ENCODE data around the gene NKAIN2.

DNA sequence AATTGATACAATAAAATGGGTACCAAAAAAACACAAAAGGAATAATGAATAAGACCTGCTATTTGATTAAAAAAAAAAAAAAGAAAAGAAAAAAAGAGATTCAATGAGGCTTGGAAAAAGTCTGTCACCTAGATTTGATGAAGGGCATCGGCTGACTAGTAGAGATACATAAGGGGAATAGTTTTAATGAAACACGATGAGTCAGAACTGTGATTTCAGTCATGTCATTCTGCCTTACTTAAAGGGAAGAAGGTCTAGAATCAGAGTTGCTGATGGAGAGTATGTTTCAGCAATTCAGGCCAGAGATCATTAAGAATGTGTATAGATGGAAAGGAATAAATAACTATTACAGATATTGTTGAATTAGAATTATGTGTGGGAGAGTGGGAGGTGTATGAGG lies 592.7 kb downstream of the NKAIN2 start:
- TF ChIP-seq, protein P1, sequence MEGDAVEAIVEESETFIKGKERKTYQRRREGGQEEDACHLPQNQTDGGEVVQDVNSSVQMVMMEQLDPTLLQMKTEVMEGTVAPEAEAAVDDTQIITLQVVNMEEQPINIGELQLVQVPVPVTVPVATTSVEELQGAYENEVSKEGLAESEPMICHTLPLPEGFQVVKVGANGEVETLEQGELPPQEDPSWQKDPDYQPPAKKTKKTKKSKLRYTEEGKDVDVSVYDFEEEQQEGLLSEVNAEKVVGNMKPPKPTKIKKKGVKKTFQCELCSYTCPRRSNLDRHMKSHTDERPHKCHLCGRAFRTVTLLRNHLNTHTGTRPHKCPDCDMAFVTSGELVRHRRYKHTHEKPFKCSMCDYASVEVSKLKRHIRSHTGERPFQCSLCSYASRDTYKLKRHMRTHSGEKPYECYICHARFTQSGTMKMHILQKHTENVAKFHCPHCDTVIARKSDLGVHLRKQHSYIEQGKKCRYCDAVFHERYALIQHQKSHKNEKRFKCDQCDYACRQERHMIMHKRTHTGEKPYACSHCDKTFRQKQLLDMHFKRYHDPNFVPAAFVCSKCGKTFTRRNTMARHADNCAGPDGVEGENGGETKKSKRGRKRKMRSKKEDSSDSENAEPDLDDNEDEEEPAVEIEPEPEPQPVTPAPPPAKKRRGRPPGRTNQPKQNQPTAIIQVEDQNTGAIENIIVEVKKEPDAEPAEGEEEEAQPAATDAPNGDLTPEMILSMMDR (IDR thresholded peaks at IDR 0.05; ENCODE audit: low read length), result no peak
- TF ChIP-seq EZH2phosphoT487 (IDR thresholded peaks at IDR 0.05; ENCODE audit: low read length), result no peak
